Prostate gland (tissue), 2 donors: ENCODE data around the gene C2orf92.

Experiments
- POLR2A ChIP-seq: fragments of 450-650 bp; IDR thresholded peaks from one replicate; pipeline ENCODE4 v1.6.1; 2016; ENCODE audit warnings: antibody characterized with exemption, mild to moderate bottlenecking
- POLR2AphosphoS5 ChIP-seq: sonication (generic); formaldehyde crosslinking; IDR thresholded peaks from one replicate; pipeline ENCODE4 v1.6.1; 2017; ENCODE audit warnings: antibody characterized with exemption
- TF ChIP-seq, protein P1 (sequence below), 4 experiments: fragments of 200-600 bp in 2 of 4; fragments of 450-650 bp in 2 of 4; sonication (generic) in 2 of 4; IDR thresholded peaks; 1 replicate in 3 of 4; 2 replicates in 1 of 4; pipeline ENCODE4 v1.5.1; 2016 to 2019; ENCODE audit warnings: antibody characterized with exemption in 4 of 4, mild to moderate bottlenecking in 2 of 4, moderate library complexity in 2 of 4

DNA sequence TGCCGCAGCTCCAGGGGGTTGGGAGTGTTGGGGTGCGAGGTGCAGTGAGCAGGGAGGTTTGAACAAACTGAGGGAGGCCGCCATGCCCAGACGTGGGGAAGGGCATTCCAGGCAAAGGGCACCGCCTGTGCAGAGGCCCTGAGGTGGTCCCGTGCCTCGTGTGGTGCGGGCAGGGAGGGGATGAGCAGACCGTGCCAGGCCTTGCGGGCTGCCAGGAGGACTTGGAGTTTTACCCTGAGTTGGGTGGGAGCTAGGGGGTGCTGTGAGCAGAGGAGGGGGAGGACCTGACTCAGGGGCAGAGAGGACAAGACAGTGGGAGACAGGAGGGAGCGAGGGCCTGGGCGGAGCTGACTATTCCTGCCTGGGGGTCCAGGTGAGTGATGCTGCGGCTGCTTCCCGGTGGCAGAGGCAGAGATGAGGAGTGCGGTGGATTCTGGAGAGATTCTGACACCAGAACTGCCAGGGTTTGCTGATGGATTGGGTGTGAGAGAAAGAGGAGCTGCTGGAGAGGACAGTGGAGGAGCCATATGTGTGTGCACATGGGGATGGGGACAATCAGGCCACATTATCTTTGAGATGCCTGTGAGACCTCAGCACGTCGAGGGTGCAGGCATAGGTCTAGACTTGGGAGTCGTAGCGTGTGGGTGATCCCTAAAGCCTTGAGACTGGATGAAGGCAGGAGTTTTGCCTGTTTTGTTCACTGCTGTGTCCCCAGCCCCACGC is 67.3 kb downstream of the C2orf92 start:
- TF ChIP-seq, protein P1, sequence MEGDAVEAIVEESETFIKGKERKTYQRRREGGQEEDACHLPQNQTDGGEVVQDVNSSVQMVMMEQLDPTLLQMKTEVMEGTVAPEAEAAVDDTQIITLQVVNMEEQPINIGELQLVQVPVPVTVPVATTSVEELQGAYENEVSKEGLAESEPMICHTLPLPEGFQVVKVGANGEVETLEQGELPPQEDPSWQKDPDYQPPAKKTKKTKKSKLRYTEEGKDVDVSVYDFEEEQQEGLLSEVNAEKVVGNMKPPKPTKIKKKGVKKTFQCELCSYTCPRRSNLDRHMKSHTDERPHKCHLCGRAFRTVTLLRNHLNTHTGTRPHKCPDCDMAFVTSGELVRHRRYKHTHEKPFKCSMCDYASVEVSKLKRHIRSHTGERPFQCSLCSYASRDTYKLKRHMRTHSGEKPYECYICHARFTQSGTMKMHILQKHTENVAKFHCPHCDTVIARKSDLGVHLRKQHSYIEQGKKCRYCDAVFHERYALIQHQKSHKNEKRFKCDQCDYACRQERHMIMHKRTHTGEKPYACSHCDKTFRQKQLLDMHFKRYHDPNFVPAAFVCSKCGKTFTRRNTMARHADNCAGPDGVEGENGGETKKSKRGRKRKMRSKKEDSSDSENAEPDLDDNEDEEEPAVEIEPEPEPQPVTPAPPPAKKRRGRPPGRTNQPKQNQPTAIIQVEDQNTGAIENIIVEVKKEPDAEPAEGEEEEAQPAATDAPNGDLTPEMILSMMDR (IDR thresholded peaks at IDR 0.05): no peak
- TF ChIP-seq POLR2A (no peak), POLR2AphosphoS5 (no peak)
